SJSA1 (cell line): ENCODE results near the gene RUVBL1. TPM values are rescaled to one million over a fixed set of nuclear protein-coding genes. Genes with fewer than 3 reads are reported as not detected.

Experiments used
- DNase-seq, 2 experiments: peaks; one replicate each; pipeline ENCODE4 v3.0.0-alpha.2; 2015 to 2020; ENCODE audit warnings: low spot score in 2 of 2, low read depth in 1 of 2
- H3K27ac ChIP-seq: fragments of 250-450 bp; sonication (Bioruptor Pico); 2 replicates; pipeline ENCODE4 v1.5.1; 2020; ENCODE audit warnings: mild to moderate bottlenecking, moderate library complexity
- H3K27me3 ChIP-seq: fragments of 250-450 bp; sonication (Bioruptor Pico); replicated peaks from 2 replicates; pipeline ENCODE4 v1.5.1; 2020; ENCODE audit warnings: mild to moderate bottlenecking, moderate library complexity
- H3K36me3 ChIP-seq: fragments of 250-450 bp; sonication (Bioruptor Pico); 2 replicates; pipeline ENCODE4 v1.5.1; 2020; ENCODE audit warnings: mild to moderate bottlenecking
- H3K4me1 ChIP-seq: fragments of 250-450 bp; sonication (Bioruptor Pico); replicated peaks from 2 replicates; pipeline ENCODE4 v1.6.1; 2021; ENCODE audit warnings: mild to moderate bottlenecking
- H3K4me3 ChIP-seq: fragments of 250-450 bp; sonication (Bioruptor Pico); 2 replicates; pipeline ENCODE4 v1.5.1; 2020; ENCODE audit warnings: mild to moderate bottlenecking
- H3K9me3 ChIP-seq: fragments of 250-450 bp; sonication (Bioruptor Pico); replicated peaks from 2 replicates; pipeline ENCODE4 v1.5.1; 2020; ENCODE audit warnings: mild to moderate bottlenecking
- total RNA-seq: library from RNA; depleted of rRNA; stranded (reverse); fragments of >200 nt; shearing (Covaris generic); gene quantifications from 2 replicates; pipeline ENCODE4 v1.2.3, GENCODE V29; 2014

RUVBL1 gene
- total RNA-seq, 1 experiment from 2014 or later = 101 TPM

DNA sequence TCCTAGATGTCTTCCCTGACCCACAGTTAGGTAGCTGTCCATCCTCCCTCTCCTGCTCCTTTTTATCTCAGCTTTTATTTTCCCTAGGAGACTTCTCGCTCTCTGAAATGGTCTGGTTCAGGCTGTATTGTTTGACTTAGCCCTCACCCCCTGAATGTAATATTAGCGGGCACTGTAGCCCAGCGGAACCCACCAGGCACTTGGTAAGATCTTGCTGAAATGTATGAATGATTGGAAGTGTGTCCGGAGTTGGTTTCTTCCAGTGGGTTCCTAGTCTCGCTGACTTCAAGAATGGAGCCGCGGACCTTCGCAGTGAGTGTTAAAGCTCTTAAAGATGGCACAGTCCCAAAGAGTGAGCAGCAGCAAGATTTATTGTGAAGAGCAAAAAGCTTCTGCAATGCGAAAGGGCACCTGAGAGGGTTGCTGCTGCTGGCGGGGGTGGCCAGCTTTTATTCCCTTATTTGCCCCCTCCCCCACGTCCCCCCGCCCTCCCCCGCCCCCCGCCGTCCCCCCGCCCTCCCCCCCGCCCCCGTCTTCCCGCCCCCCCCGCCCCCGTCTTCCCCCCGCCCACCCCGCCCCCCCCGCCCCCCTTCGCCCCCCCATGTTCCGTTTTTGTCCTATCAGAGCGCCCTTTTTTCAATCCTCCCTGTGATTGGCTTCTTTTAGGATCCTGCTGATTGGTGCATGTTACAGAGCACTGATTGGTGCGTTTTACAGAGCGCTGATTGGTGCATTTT, 29.0 kb upstream of the RUVBL1 start:
- Histone ChIP-seq H3K27ac (peak overlapping the region; percentile 44; the same call in 1 of the 2 replicates), H3K4me1 (peaks cover 6% of the 10 kb centered on the region), H3K27me3 (no peaks in the 10 kb centered on the region), H3K4me3 (peak overlapping the region; percentile 92), H3K36me3 (peaks cover 24% of the 10 kb centered on the region), H3K9me3 (no peaks in the 10 kb centered on the region; the same call in 1 of the 2 replicates)
- no peak for DNase-seq

GRCh38 chr3:128151758-128152274, 28.2 kb upstream of the RUVBL1 start:
- peaks cover 16% of the 10 kb centered on the region for H3K36me3 ChIP-seq
- no peak for DNase-seq
- no peaks in the 10 kb centered on the region for H3K9me3 ChIP-seq
- no peaks in the 10 kb centered on the region for H3K27me3 ChIP-seq
- H3K27ac ChIP-seq = no peak overlapping the region
- peaks cover 6% of the 10 kb centered on the region for H3K4me1 ChIP-seq
- H3K4me3 ChIP-seq = no peak overlapping the region

- H3K36me3 ChIP-seq = peaks cover 4% of the 10 kb centered on the region
- peaks cover 6% of the 10 kb centered on the region for H3K4me1 ChIP-seq
- no peaks in the 10 kb centered on the region for H3K9me3 ChIP-seq
- H3K27me3 ChIP-seq = no peaks in the 10 kb centered on the region
- H3K4me3 ChIP-seq = no peak overlapping the region
- no peak for DNase-seq
- no peak overlapping the region for H3K27ac ChIP-seq
Observed at GRCh38 chr3:128149650-128150049, 26.0 kb upstream of the RUVBL1 start.

- Histone ChIP-seq H3K36me3 (no peaks in the 10 kb centered on the region), H3K27me3 (no peaks in the 10 kb centered on the region), H3K4me3 (no peak overlapping the region), H3K9me3 (no peaks in the 10 kb centered on the region), H3K4me1 (no peaks in the 10 kb centered on the region), H3K27ac (no peak overlapping the region)
- no peak for DNase-seq
Observed at GRCh38 chr3:128146201-128146600, 22.6 kb upstream of the RUVBL1 start.

- no peaks in the 10 kb centered on the region for H3K4me1 ChIP-seq
- H3K9me3 ChIP-seq = no peaks in the 10 kb centered on the region
- H3K27me3 ChIP-seq = no peaks in the 10 kb centered on the region
- no peak overlapping the region for H3K4me3 ChIP-seq
- DNase-seq = no peak
- no peak overlapping the region for H3K27ac ChIP-seq
- no peaks in the 10 kb centered on the region for H3K36me3 ChIP-seq
Observed at GRCh38 chr3:128145279-128145678, 21.7 kb upstream of the RUVBL1 start.

- H3K27ac ChIP-seq = no peak overlapping the region
- no peaks in the 10 kb centered on the region for H3K9me3 ChIP-seq
- H3K4me1 ChIP-seq = no peaks in the 10 kb centered on the region
- no peaks in the 10 kb centered on the region for H3K36me3 ChIP-seq
- no peak for DNase-seq
- H3K27me3 ChIP-seq = no peaks in the 10 kb centered on the region
- H3K4me3 ChIP-seq = no peak overlapping the region
Observed at GRCh38 chr3:128144512-128145187, 21.0 kb upstream of the RUVBL1 start.

DNA sequence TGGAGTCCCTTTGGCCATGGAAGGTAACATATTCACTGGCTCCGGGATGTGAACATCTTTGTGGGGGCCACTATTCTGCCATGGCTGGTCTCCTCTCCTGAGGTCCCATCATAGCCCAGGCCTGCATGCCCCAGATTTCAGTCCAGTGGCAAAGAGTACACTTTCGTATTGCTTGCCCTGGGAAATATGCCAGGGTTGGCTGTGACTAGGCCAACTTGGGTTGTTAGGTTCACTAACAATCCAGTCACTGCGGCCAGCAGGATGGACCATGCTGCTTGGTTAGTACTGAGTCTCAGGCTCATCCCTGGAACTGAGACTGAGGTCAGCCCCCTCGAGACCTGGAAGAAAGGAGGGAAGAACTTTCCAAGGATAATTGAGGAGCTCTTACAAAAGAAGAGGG, 19.9 kb upstream of the RUVBL1 start:
- no peak for DNase-seq
- Histone ChIP-seq H3K4me1 (no peaks in the 10 kb centered on the region), H3K9me3 (no peaks in the 10 kb centered on the region)

DNA sequence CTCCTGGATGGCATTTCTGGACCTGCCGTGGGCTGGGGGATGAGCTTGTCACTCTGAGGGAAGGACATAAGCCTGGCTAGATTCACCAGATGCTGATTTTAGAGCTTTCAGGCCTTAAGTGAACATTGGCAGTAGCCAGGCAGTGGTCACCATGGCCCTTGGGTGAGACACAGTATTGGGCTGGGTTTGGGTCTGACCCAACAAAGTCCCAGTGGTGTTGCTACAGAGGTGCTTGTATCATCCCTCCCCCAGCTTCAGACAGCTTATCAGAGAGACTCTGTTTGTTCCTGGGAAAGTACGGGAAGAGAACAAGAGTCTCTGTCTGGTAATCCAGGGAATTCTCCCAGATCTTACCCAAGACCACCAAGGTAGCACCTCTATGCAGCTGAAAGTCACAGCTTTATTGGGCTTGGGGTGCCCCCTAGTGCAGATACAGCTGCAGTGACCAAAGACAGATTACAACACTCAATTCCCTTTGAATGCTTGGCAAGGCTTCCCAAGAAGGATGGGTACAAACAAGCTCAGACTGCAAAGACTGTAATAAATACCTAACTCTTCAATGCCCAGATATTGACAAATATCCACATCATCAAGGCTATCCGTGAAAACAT, 9.8 kb upstream of the RUVBL1 start:
- H3K4me3 ChIP-seq = no peak overlapping the region
- peak overlapping the region; percentile 27; the same call in 1 of the 2 replicates for H3K27ac ChIP-seq
- H3K36me3 ChIP-seq = no peaks in the 10 kb centered on the region
- no peaks in the 10 kb centered on the region for H3K9me3 ChIP-seq
- peak; percentile 60 to 72 for DNase-seq
- peaks cover 7% of the 10 kb centered on the region for H3K4me1 ChIP-seq
- H3K27me3 ChIP-seq = peaks cover 3% of the 10 kb centered on the region

More for the DNA sequence above, 19.9 kb upstream of the RUVBL1 start:
- no peak overlapping the region for H3K4me3 ChIP-seq
- no peak overlapping the region for H3K27ac ChIP-seq
- H3K27me3 ChIP-seq = 0 out of 2 replicates have a peak, but pooled peaks cover 4% of the 10 kb centered on the region
- no peaks in the 10 kb centered on the region for H3K36me3 ChIP-seq

- Histone ChIP-seq H3K4me3 (no peak overlapping the region), H3K36me3 (no peaks in the 10 kb centered on the region)
Observed at GRCh38 chr3:128131897-128132646, 8.5 kb upstream of the RUVBL1 start.

GRCh38 chr3:128128251-128128650, 4.6 kb upstream of the RUVBL1 start:
- H3K4me3 ChIP-seq = no peak overlapping the region
- no peaks in the 10 kb centered on the region for H3K9me3 ChIP-seq
- peaks cover 10% of the 10 kb centered on the region for H3K4me1 ChIP-seq
- H3K27me3 ChIP-seq = no peaks in the 10 kb centered on the region
- H3K36me3 ChIP-seq = no peaks in the 10 kb centered on the region; the same call in 1 of the 2 replicates
- no peak for DNase-seq
- H3K27ac ChIP-seq = no peak overlapping the region

More at GRCh38 chr3:128131897-128132646, 8.5 kb upstream of the RUVBL1 start:
- Histone ChIP-seq H3K27ac (no peak overlapping the region), H3K4me1 (peaks cover 7% of the 10 kb centered on the region), H3K9me3 (no peaks in the 10 kb centered on the region), H3K27me3 (no peaks in the 10 kb centered on the region; the same call in none of the 2 replicates)
- DNase-seq = no peak

DNA sequence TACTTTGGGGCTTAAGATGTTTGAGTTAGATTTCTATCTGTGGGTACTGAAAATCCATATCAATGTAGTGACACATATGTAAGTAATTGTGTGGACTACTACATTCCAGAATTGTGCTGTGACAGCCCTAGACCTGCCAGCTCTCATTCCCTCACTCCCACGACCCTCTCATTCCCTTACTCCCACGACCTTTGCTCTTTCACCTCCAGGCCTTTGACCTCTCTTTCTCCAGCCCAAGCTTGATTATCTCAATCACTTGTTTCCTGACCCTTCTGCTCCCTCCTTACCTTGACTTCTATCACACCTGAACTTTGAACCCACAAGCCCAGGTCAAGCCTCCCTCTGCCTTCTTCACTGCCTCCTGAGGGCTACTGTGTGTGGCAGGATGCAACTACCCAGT, 3.6 kb upstream of the RUVBL1 start:
- Histone ChIP-seq H3K36me3 (peaks cover 3% of the 10 kb centered on the region), H3K27ac (no peak overlapping the region), H3K27me3 (no peaks in the 10 kb centered on the region), H3K4me3 (no peak overlapping the region), H3K4me1 (peaks cover 14% of the 10 kb centered on the region), H3K9me3 (no peaks in the 10 kb centered on the region)
- DNase-seq = no peak

DNA sequence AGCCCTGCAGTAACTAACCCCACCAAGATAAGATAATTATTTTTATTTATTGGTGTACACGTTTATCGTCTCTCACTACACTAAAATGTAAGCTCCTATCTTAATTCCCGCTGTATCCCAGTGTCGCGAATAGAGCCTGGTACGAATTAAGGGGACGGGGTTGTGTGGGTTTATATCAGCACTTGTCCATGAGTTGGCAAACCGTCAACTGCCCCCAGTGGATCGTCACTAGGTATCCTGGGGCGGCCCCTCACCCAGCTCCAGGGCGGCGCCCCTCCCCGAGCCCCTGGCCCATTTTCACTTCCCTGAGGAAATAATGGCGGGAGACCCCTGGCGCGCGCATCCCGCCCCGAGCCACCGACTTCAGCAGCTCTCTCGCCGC, 465 bp downstream of the RUVBL1 start:
- Histone ChIP-seq H3K4me1 (peaks cover 14% of the 10 kb centered on the region), H3K9me3 (no peaks in the 10 kb centered on the region), H3K36me3 (peaks cover 18% of the 10 kb centered on the region), H3K4me3 (peak overlapping the region; percentile 73), H3K27me3 (no peaks in the 10 kb centered on the region), H3K27ac (peak overlapping the region; percentile 68)
- DNase-seq = no peak

DNA sequence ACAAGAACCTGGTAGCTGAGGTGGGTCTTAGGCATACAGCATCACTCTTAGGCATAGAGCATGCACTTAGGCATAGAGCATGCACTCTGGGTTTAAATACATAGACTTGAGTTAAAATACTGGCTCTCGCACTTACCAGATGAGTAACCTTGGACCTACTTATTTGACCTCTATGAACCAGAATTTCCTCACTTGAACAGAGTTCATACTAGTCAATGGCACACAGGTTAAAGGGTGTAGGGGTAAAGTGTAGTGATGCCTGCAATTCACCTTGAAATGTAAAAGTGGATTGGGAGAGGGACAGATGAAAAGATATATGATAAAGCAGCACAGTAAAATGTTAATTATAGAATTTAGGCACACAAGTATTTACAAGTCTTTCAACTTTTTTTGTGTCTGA, 1.6 kb downstream of the RUVBL1 start:
- no peak for DNase-seq
- H3K27me3 ChIP-seq = no peaks in the 10 kb centered on the region
- no peak overlapping the region for H3K4me3 ChIP-seq
- H3K4me1 ChIP-seq = peaks cover 14% of the 10 kb centered on the region
- peaks cover 20% of the 10 kb centered on the region for H3K36me3 ChIP-seq
- H3K9me3 ChIP-seq = no peaks in the 10 kb centered on the region
- no peak overlapping the region for H3K27ac ChIP-seq
